NOMO-1 (cell line): ENCODE data around the gene OGFOD3.
A peak's percentile ranks its signal among the peaks of the same experiment; 100 is the strongest.
"Not testable (repeated sequence)": the region's sequence is repeated elsewhere in the genome, so short reads cannot be mapped to it uniquely, and the experiment has no call there.

Experiments used
- DNase-seq, 2 experiments: peaks; one replicate each; lab custom pipeline; 2025; ENCODE audit not compliant: unreplicated experiment in 2 of 2; lab: John Stamatoyannopoulos, UW

OGFOD3 gene

GRCh38 chr17:82377294-82377693 lies 41.1 kb downstream of the OGFOD3 start:
- DNase-seq: not testable (repeated sequence)

- DNase-seq: no peak
Observed at GRCh38 chr17:82376042-82376730, 42.2 kb downstream of the OGFOD3 start.

DNA sequence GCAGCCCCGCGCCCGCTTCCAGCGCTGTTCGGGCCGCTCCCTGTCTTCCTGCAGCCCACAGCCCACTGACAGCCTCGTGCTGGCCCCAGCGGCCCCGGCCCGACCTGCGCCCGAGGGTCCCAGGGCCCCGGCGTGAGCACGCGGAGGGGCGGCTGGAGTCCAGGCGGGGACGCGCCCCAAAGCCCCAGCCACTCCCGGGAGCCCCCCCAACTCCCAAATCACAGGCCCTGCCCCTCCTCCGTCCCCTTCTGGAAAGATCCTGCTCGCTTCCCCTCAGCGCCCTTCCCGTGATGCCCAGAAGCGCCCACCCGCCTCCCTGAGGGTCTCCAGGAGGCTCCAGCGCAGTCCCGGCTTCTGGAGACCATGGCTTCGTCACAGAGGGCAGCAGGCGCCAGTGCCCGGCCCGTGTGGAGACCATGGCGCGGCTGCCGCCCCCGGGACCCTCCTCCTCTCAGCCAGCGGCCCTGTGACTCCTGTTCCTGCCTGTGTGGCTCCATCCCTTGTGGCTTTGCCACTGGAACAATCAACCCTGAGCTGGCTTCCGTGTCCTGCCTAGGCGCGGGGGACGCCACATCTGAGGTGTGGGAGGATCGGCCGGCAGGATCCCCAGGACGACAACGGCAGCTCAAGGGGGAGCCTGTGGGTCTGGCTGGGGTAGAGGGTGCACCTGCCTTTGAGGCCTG lies 42.9 kb downstream of the OGFOD3 start:
- no peak for DNase-seq

GRCh38 chr17:82374626-82375331 lies 43.6 kb downstream of the OGFOD3 start:
- no peak for DNase-seq

GRCh38 chr17:82373731-82374625 lies 44.4 kb downstream of the OGFOD3 start:
- DNase-seq: no peak

GRCh38 chr17:82373072-82373452 lies 45.3 kb downstream of the OGFOD3 start:
- DNase-seq: not testable (repeated sequence)

DNA sequence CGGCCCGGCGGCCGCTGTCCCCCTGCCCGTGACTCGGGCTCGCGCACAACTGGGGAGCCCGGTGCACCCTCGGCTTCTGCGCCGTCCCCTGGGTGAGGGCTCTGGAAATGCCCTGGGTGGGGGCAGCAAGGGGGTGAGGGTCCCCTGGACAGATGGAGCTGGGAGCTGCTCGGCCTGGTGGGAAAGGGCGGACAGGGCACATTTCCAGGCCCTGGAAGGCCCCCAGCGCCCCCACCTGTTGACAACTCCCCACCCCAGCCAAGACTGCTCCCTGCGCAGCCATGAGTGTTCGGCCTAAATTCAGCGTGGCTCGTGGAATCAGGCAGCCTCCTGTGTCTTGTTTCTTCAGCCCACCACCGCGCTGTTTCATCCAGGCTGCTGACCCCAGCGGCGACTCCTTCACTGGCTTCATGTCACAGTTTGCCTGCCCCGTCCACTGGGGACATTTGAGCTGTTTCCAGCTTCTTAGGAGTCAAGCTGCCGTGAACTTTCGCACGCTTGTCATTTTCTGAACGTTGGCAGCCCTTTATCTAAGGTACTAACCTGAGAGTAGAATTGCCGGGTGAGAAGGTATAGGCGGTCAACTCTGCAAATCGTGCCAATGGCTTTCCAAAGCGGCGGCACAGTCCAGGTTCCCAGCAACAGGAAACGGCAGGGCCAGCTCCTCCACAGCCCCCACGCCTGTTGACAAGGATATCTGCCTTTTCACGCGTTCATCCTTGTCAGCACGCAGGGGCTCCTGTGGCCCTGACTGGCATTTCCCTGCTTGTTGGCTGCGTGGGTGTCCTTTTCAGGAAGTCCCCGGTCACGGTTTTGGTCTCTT lies 45.9 kb downstream of the OGFOD3 start:
- no peak for DNase-seq

- DNase-seq: no peak
Observed at GRCh38 chr17:82371333-82372248, 46.8 kb downstream of the OGFOD3 start, which contains the start of gene UTS2R. TSS of gene UTS2R (plus strand) at chr17:82371765. CDS start at chr17:82374325, 2,560 bp downstream.

DNA sequence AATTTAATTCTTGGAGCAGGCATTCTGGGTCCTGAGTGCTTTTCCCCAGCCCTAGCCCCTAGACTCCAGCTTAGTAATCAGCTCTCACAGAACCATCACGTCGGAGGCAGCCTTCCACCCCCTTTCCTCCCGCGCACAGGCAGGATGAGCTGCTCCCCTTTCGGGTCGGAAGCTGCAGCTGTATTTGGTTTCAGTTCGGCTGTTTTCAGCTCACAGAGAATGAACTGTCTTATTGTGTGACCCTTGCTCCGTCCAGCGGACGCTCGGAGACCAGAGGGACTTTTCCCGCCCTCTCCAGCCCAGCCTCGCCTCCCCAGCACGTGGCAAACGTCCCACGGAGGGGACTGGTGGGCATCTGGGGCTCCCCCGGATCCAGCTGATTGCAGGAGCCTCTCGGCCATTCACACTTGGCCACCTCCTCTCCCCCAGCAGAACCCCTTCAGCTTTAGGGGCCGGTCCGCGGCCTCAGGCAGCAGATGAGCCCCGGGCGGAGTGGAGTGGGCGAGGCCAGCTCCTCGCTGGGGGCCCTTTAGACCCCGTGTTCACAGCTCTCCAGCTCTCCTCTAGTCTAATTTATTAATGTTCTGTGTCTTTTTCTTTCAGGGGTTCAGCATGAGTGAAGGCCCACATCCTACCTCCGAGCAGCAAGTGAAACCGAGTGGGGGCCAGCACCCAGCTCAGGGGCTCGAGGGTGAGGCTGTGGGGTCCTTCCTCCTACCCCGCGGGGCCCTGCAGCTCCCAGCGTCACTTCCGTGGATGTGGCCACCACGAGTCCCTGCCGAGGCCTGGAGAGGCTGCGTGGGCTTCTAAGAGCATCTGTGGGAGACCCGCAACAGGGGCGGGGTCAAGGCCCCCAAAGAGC lies 47.7 kb downstream of the OGFOD3 start:
- DNase-seq: no peak

GRCh38 chr17:82369211-82369610 lies 49.2 kb downstream of the OGFOD3 start:
- no peak for DNase-seq

DNA sequence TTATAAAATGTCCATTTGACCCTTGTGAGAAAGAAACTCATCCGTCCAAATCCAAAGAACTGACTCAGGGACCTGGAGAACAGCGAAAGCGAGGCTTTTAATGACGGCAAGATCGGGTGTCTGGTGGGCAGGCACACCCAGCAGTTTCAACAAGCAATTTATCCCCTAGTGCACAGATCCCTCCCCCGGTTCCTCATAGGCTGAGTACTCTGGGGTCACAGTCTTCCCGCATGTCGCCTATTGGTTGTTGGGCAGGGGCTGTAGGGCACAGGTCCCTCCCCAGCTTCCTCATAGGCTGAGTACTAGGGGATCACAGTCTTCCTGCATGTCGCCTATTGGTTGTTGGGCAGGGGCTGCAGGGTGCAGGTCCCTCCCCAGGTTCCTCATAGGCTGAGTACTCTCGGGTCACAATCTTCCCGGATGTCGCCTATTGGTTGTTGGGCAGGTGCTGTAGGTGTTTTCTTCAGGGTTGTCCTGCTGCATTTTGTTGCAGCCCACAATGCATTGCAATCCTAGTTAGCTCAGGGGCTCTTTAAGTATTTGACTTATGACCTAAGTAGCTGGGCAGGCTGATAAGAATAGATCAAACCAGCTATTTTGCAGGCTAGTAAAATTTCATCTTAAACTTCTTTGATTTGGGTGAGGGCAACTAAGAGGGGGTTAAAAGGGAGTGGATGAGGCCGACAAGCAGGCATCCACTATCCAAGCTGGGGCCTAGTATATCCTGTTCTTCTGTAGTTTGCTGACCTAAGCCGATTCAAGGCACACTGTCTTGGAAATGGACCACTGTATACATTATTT lies 50.5 kb downstream of the OGFOD3 start:
- DNase-seq: peak; percentile 74 to 75

- no peak for DNase-seq
Observed at GRCh38 chr17:82366749-82367148, 51.6 kb downstream of the OGFOD3 start.

DNA sequence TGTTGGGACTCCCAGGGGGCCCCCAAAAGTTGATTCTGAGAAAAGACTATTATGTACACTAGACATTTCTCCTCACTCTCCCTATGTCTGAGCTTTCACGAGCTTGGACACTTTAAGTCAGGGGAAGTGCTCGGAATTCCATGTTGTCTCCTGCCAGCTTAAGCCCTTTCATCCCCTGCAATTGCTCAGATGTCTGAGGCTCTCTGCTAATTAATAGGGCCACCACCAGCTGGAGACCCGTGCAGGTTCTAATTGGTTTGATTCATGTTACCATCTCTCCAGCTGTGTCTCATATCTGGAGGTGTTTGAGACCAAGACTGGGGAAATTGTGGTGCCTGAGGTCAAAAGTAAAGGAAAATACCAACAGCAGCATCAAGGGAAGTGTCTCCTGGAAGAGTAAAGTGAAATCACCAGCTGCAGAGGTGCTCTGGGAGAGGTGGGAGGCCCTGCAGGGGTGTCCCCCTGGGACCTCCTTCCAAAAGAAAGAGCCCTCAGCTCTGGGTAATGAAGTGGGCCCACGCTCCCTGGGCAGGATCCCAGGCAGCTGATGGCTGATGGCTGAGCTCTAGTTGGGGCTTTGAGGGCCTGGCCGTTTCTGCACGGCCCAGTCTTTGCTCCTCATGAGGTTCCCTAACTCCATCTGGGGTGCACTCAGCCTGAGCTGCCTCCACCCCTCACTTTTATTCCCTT lies 52.6 kb downstream of the OGFOD3 start:
- no peak for DNase-seq

DNA sequence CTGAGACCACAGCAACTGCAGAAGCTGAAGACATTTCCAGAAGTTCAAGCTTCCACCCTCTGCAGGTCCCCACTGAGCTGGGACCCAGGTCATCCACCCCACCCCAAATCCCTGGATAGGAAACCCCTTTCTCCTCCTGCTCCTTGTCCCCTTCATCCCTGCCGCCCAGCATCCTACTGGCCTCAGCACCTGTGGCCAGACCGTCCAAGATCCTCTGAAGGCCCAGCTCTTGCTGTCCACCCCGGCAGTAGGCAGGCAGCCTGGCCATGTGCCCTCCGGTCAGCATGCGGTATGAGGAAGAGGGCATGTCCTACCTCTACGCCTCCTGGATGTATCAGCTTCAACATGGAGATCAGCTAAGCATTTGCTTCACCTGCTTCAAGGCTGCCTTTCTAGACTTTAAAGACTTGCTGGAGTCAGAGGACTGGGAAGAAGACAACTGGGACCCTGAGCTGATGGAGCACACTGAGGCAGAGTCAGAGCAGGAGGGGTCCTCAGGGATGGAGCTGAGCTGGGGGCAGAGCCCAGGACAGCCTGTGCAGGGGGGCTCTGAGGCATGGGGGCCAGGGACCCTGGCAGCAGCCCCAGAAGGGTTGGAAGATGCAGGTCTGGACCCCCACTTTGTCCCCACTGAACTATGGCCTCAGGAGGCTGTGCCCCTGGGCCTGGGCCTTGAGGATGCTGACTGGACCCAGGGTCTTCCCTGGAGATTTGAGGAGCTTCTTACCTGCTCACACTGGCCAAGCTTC lies 56.3 kb downstream of the OGFOD3 start:
- no peak for DNase-seq

GRCh38 chr17:82359451-82360074 lies 58.8 kb downstream of the OGFOD3 start:
- DNase-seq: not testable (repeated sequence)
